Coronary artery (tissue), 2 donors: ENCODE data around the gene SCN4A.
"Not testable (repeated sequence)": the region's sequence is repeated elsewhere in the genome, so short reads cannot be mapped to it uniquely, and the experiment has no call there.

Source experiments
- DNase-seq: peaks from one replicate; pipeline ENCODE4 v3.0.0-alpha.2; 2017; ENCODE audit warnings: low spot score
- H3K27ac ChIP-seq, 2 donors: fragments of 200-600 bp; sonication (generic); one replicate each; pipeline ENCODE4 v1.5.1; 2016 to 2019
- H3K4me3 ChIP-seq: fragments of 200-600 bp; sonication (generic); 2 replicates; pipeline ENCODE4 v1.5.1; 2016; ENCODE audit warnings: mild to moderate bottlenecking, moderate library complexity
- TF ChIP-seq, protein P1 (sequence below): fragments of 200-600 bp; sonication (generic); IDR thresholded peaks from one replicate; pipeline ENCODE4 v1.5.1; 2019; ENCODE audit warnings: antibody characterized with exemption

The SCN4A gene

DNA sequence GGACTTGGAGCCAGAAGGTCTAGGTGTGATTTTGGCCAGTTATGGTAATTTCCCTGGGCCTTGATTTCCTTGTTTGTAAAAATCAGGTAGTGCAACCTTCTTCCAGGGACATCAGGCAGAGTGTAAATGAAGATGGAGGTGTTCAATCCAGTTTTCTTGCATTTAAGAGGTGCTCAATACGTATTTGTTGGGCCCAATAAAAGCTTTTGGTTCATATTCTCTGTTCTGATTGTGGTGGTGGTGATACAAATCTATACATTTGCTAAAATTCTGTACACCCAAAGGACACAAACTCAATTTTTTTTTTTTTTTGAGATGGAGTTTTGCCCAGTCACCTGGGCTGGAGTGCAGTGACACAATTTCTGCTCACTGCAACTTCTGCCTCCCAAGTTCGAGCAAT lies 46.6 kb downstream of the SCN4A start:
- Histone ChIP-seq H3K27ac (no peak overlapping the region), H3K4me3 (no peak overlapping the region)
- TF ChIP-seq, protein P1, sequence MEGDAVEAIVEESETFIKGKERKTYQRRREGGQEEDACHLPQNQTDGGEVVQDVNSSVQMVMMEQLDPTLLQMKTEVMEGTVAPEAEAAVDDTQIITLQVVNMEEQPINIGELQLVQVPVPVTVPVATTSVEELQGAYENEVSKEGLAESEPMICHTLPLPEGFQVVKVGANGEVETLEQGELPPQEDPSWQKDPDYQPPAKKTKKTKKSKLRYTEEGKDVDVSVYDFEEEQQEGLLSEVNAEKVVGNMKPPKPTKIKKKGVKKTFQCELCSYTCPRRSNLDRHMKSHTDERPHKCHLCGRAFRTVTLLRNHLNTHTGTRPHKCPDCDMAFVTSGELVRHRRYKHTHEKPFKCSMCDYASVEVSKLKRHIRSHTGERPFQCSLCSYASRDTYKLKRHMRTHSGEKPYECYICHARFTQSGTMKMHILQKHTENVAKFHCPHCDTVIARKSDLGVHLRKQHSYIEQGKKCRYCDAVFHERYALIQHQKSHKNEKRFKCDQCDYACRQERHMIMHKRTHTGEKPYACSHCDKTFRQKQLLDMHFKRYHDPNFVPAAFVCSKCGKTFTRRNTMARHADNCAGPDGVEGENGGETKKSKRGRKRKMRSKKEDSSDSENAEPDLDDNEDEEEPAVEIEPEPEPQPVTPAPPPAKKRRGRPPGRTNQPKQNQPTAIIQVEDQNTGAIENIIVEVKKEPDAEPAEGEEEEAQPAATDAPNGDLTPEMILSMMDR = no peak
- no peak for DNase-seq

DNA sequence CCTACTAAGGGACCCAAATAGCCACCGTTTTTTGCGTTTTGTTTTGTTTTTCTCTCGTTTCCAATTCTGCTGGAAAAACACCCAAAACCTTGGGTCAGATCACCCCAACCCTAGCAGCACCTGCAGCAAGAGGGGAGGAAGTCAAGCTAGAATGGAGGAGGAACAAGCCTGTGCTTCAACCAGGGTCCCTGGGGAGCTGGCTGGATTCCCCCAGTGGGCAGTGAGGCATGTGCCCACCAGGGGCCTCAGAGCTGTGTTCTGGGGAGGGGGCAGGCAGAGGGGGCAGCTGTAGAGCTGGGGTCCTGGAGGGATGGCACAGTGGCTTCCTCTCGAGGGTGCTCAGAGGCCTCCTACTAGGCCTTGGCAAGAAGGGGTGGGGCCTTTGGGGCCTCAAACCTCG lies 47.1 kb downstream of the SCN4A start:
- Histone ChIP-seq H3K27ac (no peak overlapping the region), H3K4me3 (no peak overlapping the region)
- DNase-seq = no peak
- TF ChIP-seq, protein P1 = no peak

DNA sequence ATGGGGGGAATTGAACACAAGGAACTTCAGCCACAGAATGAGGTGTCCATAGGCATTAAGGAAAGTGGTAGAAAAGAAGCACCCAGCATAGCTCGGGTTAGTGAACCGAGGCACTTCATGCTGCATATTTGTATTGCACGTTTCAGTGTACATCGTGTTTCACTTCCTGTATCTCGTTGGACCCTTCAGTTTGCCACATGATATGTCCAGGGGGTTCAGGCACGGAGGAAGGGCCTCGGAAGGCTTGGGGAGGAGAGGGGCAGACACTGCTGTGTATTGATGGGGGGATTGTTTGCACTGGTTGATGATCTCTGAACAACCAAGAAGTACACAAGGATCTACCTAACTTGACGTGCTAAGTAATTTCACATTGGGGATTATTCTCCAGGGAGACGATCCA lies 50.3 kb downstream of the SCN4A start:
- not testable (repeated sequence) for H3K4me3 ChIP-seq, H3K27ac ChIP-seq, DNase-seq

DNA sequence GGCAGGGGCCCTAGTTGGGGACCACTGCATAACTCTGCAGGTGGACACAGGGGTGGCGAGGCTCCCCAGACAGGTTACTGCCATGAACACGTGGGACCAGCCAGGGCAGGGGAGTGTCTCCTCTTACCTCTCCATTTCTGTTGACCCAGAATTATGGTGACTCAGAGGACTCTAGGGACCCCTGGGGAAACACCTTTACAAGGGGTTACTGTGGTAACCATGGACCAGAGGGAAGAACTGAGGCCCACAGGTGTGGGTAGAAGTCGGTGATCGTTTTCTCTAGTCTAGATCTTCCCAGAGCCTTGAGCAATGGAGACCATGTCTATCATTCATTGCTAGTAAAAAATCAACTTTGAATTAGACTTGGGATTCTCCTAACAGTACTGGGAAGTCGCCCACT lies 51.9 kb downstream of the SCN4A start:
- DNase-seq, H3K27ac ChIP-seq, H3K4me3 ChIP-seq: not testable (repeated sequence)

DNA sequence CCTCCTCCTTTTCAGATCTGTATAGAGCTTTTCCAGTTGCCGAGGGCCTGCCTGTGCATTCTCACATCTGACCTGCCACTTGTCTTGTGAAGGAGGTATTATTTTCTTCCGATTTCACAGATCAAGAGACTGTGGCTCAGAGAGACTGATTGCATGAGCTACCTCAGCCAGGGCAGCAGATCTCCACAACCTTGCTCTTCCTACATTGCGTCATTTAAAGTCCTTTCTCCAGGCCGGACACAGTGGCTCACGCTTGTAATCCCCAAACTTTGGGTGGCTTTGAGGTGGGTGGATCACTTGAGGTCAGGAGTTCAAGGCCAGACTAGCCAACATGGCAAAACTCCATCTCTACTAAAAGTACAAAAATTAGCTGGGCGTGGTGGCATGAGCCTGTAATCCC lies 52.7 kb downstream of the SCN4A start:
- H3K4me3 ChIP-seq, H3K27ac ChIP-seq, DNase-seq: not testable (repeated sequence)

DNA sequence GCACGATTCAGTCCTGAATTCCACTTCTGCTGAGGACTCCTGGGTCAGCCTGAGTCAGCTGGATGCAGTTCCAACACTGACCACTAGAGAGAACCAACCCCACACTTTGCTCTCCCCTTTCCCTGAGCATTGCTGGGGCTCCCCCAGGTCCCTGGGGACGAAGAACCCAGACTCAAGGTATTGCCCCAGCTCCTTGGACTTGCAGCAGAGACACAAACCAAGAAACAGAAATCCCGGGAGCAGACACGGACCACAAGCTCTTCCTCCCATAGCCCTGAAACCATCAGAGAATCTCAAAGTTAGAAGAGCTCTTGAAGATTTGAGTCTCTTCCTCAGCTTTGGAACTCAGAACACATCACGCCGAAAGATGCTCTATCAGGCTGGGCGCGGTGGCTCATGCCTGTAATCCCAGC lies 53.4 kb downstream of the SCN4A start:
- no peak for DNase-seq
- Histone ChIP-seq H3K4me3 (no peak overlapping the region), H3K27ac (no peak overlapping the region)
- TF ChIP-seq, protein P1 = peak; percentile 91

DNA sequence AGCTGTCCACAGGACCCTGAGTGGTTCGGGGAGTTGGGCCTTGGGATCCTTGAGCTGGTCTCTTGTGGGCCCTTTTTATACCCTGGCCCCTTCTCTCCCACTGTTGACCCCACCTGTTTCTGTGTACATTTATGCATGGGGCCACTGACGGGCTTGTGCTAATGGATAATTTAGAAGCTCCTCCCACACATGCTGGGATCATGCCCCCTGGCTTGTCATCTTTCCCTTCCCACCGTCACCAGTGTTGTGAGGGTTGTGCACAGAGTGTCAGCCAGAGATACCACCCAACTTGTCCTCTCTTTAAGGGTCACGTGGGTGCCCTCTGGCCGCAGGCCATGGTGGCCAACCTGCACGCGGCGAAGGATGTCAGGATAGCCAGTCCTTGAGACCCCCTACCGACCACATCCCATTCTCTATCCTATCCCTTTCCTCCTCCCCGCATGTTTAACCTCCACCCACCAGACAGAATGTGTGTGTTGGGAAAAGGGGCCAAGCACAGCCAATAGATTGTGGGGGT lies 53.9 kb downstream of the SCN4A start, which contains the start of gene GH1:
Gene GH1 (minus strand): TSS at position 51 of the 517 bp plus-strand sequence. CDS start 63 bp downstream, outside the sequence.
- not testable (repeated sequence) for H3K27ac ChIP-seq, H3K4me3 ChIP-seq, DNase-seq

DNA sequence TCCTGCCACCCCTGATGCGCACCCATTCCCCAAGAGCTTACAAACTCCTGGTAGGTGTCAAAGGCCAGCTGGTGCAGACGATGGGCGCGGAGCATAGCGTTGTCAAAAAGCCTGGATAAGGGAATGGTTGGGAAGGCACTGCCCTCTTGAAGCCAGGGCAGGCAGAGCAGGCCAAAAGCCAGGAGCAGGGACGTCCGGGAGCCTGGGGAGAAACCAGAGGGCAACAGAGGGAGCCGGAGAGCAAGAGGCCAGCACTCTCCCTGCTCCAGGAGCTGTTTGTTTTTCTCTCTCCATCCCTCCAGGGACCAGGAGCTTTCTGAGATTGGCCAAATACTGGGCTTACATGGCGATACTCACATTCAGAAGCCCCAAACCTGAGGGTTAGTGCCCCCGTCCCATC lies 54.4 kb downstream of the SCN4A start:
- no peak overlapping the region for H3K27ac ChIP-seq
- TF ChIP-seq, protein P1 = no peak
- no peak for DNase-seq
- H3K4me3 ChIP-seq = no peak overlapping the region

DNA sequence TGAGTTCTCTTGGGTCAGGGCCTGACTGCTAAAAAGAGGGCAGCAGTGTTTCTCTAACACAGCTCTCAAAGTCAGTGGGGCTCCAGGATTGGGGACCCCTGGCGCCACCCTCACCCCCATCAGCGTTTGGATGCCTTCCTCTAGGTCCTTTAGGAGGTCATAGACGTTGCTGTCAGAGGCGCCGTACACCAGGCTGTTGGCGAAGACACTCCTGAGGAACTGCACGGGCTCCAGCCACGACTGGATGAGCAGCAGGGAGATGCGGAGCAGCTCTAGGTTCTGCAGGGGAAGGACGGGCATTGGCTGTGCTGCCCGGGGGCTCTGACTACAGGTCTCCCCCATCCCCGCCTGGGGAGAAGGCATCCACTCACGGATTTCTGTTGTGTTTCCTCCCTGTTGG lies 55.1 kb downstream of the SCN4A start:
- no peak for DNase-seq
- TF ChIP-seq, protein P1 = no peak
- Histone ChIP-seq H3K27ac (no peak overlapping the region), H3K4me3 (no peak overlapping the region)

DNA sequence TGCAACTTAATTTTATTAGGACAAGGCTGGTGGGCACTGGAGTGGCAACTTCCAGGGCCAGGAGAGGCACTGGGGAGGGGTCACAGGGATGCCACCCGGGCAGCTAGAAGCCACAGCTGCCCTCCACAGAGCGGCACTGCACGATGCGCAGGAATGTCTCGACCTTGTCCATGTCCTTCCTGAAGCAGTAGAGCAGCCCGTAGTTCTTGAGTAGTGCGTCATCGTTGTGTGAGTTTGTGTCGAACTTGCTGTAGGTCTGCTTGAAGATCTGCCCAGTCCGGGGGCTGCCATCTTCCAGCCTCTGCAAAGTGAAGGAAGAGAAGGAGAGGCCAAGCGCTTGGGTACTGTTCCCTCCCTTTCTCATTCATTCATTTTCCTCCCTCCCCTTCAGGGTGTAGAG lies 55.5 kb downstream of the SCN4A start:
- H3K4me3 ChIP-seq, DNase-seq, H3K27ac ChIP-seq: not testable (repeated sequence)
